Activated CD8-positive, alpha-beta T cell treated with anti-CD3 and anti-CD28 coated beads for 36 hours (primary cell): ENCODE data around the gene VASP. TPM values are rescaled to one million over a fixed set of nuclear protein-coding genes. Genes with fewer than 3 reads are reported as not detected.

Experiments used
- ATAC-seq: fragments of 200-7000 bp; cut with Tn5 transposase; one replicate; pipeline ENCODE4 v1.10.0; 2021; ENCODE audit warnings: mild to moderate bottlenecking, moderate library complexity
- CTCF ChIA-PET: fragments of 350-600 bp; sonication (Branson Sonifier 250); formaldehyde crosslinking; loops from one replicate; lab custom pipeline; 2021; ENCODE audit warnings: antibody characterized with exemption; lab: Charles Lee
- POLR2A ChIA-PET: fragments of 350-600 bp; sonication (Branson Sonifier 250); formaldehyde crosslinking; loops from one replicate; lab custom pipeline; 2021; ENCODE audit warnings: antibody characterized with exemption; lab: Charles Lee
- DNase-seq: peaks from one replicate; pipeline ENCODE4 v3.0.0-alpha.2; 2020
- H3K27ac Mint-ChIP-seq: one replicate; pipeline ENCODE4 v1.8.0; 2021; ENCODE audit warnings: mild to moderate bottlenecking, mixed read lengths
- H3K27me3 Mint-ChIP-seq: one replicate; pipeline ENCODE4 v1.8.0; 2021; ENCODE audit warnings: mixed read lengths
- H3K36me3 Mint-ChIP-seq: one replicate; pipeline ENCODE4 v1.8.0; 2021; ENCODE audit warnings: low read depth, mixed read lengths
- H3K4me1 Mint-ChIP-seq: one replicate; pipeline ENCODE4 v1.8.0; 2021; ENCODE audit warnings: low read depth, mixed read lengths
- H3K4me3 Mint-ChIP-seq: one replicate; pipeline ENCODE4 v1.8.0; 2021; ENCODE audit warnings: mild to moderate bottlenecking, moderate library complexity, mixed read lengths
- H3K9me3 Mint-ChIP-seq: one replicate; pipeline ENCODE4 v1.8.0; 2021; ENCODE audit warnings: mixed read lengths
- intact Hi-C: fragments of 100-400 bp; cut with micrococcal nuclease; formaldehyde crosslinking; loops from one replicate; pipeline ENCODE4 v1.10.0; 2022
- total RNA-seq, 2 experiments: library from RNA; stranded (reverse); gene quantifications; one replicate each; pipeline ENCODE4 v1.2.3, GENCODE V29; 2021
- TF ChIP-seq, protein P1 (sequence below): fragments of 200-600 bp; IDR thresholded peaks from one replicate; pipeline ENCODE4 v1.8.0; 2022; ENCODE audit warnings: antibody characterized with exemption, mild to moderate bottlenecking

The VASP gene
- total RNA-seq, 2 experiments from 2014 or later, result 152 to 153 TPM

DNA sequence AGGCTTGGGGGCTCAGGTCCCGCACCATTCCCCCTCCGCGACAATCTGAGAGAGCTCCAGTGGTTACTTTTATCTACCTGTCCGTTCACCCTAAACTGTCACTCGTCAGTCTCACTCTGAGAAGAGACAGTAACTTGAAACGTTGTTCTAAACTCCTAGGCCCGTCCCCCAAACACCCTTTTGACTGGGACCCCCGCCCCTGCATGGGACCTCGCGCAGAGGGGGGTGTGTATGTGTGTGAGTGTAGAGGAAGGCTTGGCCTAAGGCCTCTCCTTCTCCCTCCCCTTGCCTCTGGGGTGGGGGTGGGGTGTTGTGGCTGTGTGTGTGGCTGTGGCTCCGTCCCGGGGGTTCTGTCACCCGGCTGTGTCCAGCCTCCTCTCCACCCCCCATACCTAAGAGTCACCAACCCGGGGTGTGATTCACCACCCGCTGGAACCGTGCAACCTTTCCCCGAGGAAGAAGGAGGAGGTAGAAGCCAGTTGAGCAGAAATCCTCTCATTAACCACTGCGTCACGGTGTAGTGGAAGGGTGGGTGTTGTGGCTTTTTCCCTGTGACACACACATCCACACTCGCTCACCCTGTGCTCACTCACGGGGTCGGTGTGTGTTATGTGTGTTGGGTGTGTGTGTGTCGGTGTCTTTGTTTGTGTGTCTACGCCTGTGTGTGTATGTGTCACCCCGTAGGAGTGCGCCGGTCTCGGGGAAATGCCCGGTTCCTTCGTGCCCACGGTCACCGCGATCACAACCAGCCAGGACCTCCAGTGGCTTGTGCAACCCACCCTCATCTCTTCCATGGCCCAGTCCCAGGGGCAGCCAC is 37.1 kb upstream of the VASP start:
- TF ChIP-seq, protein P1, sequence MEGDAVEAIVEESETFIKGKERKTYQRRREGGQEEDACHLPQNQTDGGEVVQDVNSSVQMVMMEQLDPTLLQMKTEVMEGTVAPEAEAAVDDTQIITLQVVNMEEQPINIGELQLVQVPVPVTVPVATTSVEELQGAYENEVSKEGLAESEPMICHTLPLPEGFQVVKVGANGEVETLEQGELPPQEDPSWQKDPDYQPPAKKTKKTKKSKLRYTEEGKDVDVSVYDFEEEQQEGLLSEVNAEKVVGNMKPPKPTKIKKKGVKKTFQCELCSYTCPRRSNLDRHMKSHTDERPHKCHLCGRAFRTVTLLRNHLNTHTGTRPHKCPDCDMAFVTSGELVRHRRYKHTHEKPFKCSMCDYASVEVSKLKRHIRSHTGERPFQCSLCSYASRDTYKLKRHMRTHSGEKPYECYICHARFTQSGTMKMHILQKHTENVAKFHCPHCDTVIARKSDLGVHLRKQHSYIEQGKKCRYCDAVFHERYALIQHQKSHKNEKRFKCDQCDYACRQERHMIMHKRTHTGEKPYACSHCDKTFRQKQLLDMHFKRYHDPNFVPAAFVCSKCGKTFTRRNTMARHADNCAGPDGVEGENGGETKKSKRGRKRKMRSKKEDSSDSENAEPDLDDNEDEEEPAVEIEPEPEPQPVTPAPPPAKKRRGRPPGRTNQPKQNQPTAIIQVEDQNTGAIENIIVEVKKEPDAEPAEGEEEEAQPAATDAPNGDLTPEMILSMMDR, result no peak
- Mint-ChIP-seq H3K27ac (peak overlapping the region; percentile 92), H3K4me3 (peak overlapping the region; percentile 86), H3K4me1 (peaks cover 34% of the 10 kb centered on the region), H3K9me3 (no peaks in the 10 kb centered on the region), H3K36me3 (peaks cover 17% of the 10 kb centered on the region), H3K27me3 (peaks cover 5% of the 10 kb centered on the region)
- ChIA-PET CTCF (interaction anchor here (1.3 to 5.2 kb wide), 9 partner anchors 8 to 68 kb away, joined by 3 to 64 read pairs (median 5); no protein-coding TSS in a partner anchor), POLR2A (interaction anchor here (2.1 to 3.4 kb wide), 5 partner anchors 8 to 30 kb away, joined by 7 to 29 read pairs (median 12); no protein-coding TSS in a partner anchor)
- no peak for ATAC-seq
- intact Hi-C loops, result loop anchor here (10.0 kb wide), 1 partner anchor 45 kb away; the partner anchor contains the start of gene ERCC1
- DNase-seq, result peak; percentile 44

DNA sequence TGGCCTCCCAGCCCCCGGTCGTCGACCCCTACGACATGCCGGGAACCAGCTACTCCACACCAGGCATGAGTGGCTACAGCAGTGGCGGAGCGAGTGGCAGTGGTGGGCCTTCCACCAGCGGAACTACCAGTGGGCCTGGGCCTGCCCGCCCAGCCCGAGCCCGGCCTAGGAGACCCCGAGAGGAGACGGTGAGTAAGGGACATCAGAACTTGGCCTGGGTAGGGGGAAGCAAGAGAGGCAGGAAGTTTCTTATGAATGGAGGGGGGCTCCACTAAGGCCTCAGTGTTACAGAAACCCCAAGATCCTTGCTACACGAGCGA is 36.6 kb upstream of the VASP start:
- no peak overlapping the region for H3K27ac Mint-ChIP-seq
- ATAC-seq (no peak), DNase-seq (no peak)
- CTCF ChIA-PET, result interaction anchor here (1.3 to 5.3 kb wide), 3 partner anchors 8 to 31 kb away, joined by 4 to 63 read pairs (median 30); no protein-coding TSS in a partner anchor
- peaks cover 17% of the 10 kb centered on the region for H3K36me3 Mint-ChIP-seq
- TF ChIP-seq, protein P1, result no peak
- peaks cover 34% of the 10 kb centered on the region for H3K4me1 Mint-ChIP-seq
- H3K9me3 Mint-ChIP-seq, result no peaks in the 10 kb centered on the region
- intact Hi-C loops, result loop anchor here (10.0 kb wide), 1 partner anchor 46 kb away; the partner anchor contains the start of gene ERCC1
- POLR2A ChIA-PET, result interaction anchor here (3.4 kb wide), 1 partner anchor 7 kb away, joined by 29 read pairs; no protein-coding TSS in a partner anchor
- peak overlapping the region; percentile 86 for H3K4me3 Mint-ChIP-seq
- peaks cover 5% of the 10 kb centered on the region for H3K27me3 Mint-ChIP-seq

DNA sequence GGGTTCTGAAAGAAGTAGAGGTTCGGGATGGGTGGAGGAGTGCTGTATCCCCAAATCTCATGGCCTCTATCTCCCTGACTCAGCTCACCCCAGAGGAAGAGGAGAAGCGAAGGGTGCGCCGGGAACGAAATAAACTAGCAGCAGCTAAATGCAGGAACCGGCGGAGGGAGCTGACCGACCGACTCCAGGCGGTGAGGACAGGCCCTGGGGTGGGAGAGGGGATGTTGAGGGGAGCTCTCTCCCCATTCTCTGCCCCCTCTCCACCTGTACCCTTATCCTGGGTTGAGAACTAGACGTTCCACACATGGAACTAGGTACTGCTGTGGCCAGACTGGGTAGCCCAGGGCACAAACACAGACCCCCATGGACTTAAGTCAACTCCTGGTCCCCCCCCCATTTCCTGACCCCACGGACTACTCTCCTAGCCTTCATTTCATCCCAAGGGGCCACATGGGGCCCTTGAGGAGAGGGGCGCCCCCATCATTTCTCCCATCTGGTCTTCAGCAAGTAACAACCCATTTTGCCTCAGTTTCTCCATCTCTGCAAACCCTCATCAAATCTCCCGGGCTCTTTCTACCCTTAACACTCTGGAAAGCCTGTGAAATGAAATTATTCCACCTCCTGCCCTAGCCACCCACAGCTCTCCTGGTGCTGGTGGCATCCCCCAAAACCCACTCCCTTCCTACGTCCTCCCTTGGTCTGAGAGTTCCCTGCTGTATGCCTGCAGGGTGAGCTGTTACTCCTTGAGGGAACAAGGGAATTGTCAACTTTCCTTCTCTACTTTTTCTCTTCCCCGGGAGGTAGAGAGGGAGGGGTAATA is 36.0 kb upstream of the VASP start:
- intact Hi-C loops, result loop anchor here (10.0 kb wide), 1 partner anchor 47 kb away; the partner anchor contains the start of gene ERCC1
- POLR2A ChIA-PET, result interaction anchor here (3.4 kb wide), 1 partner anchor 7 kb away, joined by 29 read pairs; no protein-coding TSS in a partner anchor
- no peak overlapping the region for H3K27ac Mint-ChIP-seq

DNA sequence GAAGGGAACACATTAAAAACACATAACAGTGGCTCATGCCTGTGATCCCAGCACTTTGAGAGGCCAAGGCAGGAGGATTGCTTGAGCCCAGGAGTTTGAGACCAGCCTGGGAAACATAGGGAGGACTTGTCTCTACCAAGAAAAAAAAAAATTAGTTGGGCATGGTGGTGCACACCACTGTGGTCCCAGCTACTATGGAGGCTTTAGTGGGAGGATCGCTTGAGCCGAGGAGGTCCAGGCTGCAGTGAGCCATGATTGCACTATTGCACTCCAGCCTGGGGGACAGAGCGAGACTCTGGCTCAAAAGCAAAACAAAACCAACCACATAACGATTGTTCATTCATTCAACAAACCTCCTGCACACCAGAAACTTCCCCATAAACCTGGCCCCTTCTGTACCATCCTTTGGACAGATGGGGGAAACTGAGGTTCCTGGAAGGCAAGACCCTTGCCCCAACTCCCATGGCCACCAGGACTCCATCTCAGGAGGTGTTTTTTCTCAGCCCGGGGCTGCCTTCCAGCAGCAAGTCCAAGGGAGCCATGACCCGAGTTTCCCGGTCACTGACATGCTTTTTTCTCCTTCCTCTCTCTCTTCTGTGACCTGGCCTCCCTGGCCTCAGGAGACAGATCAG is 35.2 kb upstream of the VASP start:
- Mint-ChIP-seq H3K27me3 (peaks cover 5% of the 10 kb centered on the region), H3K4me1 (peaks cover 34% of the 10 kb centered on the region), H3K4me3 (no peak overlapping the region), H3K9me3 (no peaks in the 10 kb centered on the region), H3K27ac (no peak overlapping the region), H3K36me3 (peaks cover 17% of the 10 kb centered on the region)
- ATAC-seq, result no peak
- TF ChIP-seq, protein P1, result no peak
- POLR2A ChIA-PET, result no interaction called here
- intact Hi-C loops, result loop anchor here (10.0 kb wide), 1 partner anchor 47 kb away; the partner anchor contains the start of gene ERCC1
- CTCF ChIA-PET, result interaction anchor here (2.7 to 5.3 kb wide), 2 partner anchors 14 to 33 kb away, joined by 13 to 30 read pairs; no protein-coding TSS in a partner anchor
- no peak for DNase-seq

More for the DNA sequence above, 36.0 kb upstream of the VASP start:
- Mint-ChIP-seq H3K4me1 (peaks cover 34% of the 10 kb centered on the region), H3K9me3 (no peaks in the 10 kb centered on the region), H3K4me3 (no peak overlapping the region), H3K36me3 (peaks cover 17% of the 10 kb centered on the region), H3K27me3 (peaks cover 5% of the 10 kb centered on the region)
- DNase-seq (no peak), ATAC-seq (no peak)
- CTCF ChIA-PET, result interaction anchor here (2.7 to 5.3 kb wide), 2 partner anchors 14 to 32 kb away, joined by 13 to 30 read pairs; no protein-coding TSS in a partner anchor
- TF ChIP-seq, protein P1, result no peak
